AG04449 (cell line): ENCODE results near the gene SRGAP3.

Source experiments
- CTCF ChIA-PET: fragments of 350-600 bp; formaldehyde crosslinking; extraction: SDS; loops from one replicate; lab custom pipeline; 2021; ENCODE audit warnings: antibody characterized with exemption; lab: Yijun Ruan, JAX
- POLR2A ChIA-PET: fragments of 400-600, 350-600 bp; formaldehyde crosslinking; extraction: SDS; loops from one replicate; lab custom pipeline; 2020; ENCODE audit warnings: antibody characterized with exemption, inconsistent platforms; lab: Yijun Ruan, JAX
- DNase-seq: peaks from one replicate; pipeline ENCODE4 v3.0.0-alpha.2; 2010; ENCODE audit warnings: low read depth, low spot score
- H3K4me3 ChIP-seq: 2 replicates; pipeline ENCODE4 v1.5.1; 2011; ENCODE audit warnings: low read depth, mild to moderate bottlenecking, control low read depth, low read length
- TF ChIP-seq, protein P1 (sequence below): IDR thresholded peaks from one replicate; pipeline ENCODE4 v1.5.1; 2011; ENCODE audit warnings: mild to moderate bottlenecking, moderate library complexity, low read length, control low read depth, inconsistent platforms; ENCODE audit not compliant: insufficient read depth; ENCODE audit errors: missing control alignments

The SRGAP3 gene

DNA sequence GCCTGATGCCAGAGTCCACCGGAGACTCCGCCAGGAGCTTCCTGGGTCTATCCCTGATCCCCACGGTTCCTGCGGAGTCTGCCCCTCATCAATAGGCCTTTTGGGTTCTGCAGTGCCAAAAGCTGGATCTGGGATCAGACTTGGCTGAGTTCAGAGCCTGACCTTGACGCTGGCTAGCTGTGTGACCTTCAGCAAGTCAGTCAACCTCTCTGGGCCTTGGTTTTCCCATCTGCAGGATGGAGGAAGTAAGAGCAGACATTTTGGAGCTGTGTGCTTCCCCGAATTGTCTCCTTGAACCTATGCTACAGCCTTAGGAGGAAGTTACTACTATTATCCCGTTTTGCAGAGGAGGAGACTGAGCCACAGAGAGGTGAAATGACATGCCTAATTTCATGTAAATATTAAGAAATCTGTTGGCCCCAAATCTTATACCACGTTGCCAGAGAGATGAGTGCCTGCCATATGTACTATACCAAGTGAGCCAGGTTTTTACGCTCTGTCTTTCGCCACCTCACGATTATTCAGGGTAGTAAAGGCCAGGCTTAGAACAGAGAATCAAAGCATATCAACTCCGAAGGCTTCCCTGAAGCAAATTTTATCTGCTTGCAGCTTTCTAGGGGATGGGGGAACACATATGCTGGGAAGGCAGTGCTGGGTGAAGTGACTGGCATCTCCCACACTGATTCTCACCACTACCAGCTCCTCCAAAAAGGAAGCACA, 112.5 kb downstream of the SRGAP3 start:
- TF ChIP-seq, protein P1, sequence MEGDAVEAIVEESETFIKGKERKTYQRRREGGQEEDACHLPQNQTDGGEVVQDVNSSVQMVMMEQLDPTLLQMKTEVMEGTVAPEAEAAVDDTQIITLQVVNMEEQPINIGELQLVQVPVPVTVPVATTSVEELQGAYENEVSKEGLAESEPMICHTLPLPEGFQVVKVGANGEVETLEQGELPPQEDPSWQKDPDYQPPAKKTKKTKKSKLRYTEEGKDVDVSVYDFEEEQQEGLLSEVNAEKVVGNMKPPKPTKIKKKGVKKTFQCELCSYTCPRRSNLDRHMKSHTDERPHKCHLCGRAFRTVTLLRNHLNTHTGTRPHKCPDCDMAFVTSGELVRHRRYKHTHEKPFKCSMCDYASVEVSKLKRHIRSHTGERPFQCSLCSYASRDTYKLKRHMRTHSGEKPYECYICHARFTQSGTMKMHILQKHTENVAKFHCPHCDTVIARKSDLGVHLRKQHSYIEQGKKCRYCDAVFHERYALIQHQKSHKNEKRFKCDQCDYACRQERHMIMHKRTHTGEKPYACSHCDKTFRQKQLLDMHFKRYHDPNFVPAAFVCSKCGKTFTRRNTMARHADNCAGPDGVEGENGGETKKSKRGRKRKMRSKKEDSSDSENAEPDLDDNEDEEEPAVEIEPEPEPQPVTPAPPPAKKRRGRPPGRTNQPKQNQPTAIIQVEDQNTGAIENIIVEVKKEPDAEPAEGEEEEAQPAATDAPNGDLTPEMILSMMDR, result no peak
- no peak overlapping the region for H3K4me3 ChIP-seq
- POLR2A ChIA-PET, result no interaction called here
- CTCF ChIA-PET, result interaction anchor here (1.0 kb wide), 1 partner anchor 13 kb away, joined by 3 read pairs; no protein-coding TSS in a partner anchor
- DNase-seq, result no peak

DNA sequence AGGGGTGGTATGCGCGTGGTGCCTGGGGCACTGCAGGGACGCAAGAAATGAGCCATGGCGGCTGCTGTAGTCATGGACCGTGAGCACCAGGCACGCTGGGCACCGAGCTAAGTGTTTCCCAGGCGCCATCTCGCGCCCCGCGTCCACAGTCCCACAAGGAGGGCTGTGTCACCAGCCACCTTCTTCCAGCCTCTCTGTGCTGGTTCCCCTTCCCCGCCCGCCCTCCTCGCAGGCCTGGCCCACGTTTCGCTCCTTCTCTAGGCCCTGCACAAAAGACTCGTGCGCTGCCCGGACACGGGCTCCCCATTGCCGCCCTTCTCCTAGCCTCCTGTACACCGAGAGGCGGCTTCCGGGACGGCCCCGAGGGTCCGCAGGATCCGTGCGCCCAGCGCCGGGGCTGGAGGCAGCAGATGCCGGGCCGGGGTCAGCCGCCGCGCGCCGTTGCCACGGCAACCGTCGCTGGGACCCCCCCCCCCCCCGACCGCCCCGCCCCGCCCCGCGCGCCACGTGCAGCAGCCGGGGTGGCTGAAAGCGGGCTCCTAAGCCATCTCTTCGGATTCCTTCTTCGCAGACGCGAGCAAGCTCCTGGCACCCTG, 113.4 kb downstream of the SRGAP3 start:
- CTCF ChIA-PET, result interaction anchor here (1.0 kb wide), 1 partner anchor 12 kb away, joined by 3 read pairs; no protein-coding TSS in a partner anchor
- TF ChIP-seq, protein P1, result no peak
- DNase-seq, result no peak
- POLR2A ChIA-PET, result no interaction called here
- H3K4me3 ChIP-seq, result no peak overlapping the region

DNA sequence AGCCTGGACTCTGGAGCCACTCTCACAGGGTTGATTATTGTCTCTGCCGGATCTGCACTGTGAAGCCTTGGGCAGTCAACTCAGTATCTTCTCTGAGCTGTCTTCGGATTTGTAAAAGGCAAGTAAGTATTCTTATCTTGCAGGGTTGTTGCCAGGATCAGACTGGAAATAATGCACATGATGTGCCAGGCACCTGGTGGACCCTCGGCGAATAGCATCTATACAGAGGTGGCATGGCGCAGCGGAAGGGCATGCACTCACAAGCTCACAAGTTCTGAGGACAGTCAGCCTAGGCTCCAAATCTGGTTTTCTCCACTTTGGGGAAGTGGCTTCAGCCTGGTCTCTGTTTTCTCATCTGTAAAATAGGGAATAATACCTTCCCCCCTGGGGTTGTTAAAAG, 113.9 kb downstream of the SRGAP3 start:
- H3K4me3 ChIP-seq, result no peak overlapping the region
- TF ChIP-seq, protein P1, result no peak
- no peak for DNase-seq
- POLR2A ChIA-PET, result no interaction called here
- CTCF ChIA-PET, result no interaction called here

DNA sequence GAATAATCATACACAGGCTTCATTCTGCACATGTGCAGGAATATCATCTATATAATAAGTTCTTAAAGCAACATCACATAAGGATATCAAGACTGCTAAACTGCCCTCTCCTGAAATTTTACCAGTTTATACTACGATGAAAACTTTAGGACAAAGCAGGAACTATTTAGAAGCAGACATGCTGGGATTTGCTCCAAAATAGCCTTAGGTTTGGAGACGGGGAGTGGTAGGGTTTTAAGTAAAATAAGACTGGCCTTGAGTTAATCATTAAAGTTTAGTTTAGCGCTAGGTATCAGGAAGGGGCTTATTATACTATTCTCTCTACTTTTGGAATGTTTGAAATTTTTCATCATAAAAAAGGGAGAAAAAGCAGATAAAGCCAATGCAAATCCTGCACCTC, 115.8 kb downstream of the SRGAP3 start:
- H3K4me3 ChIP-seq, result no peak overlapping the region
- DNase-seq, result no peak
- ChIA-PET POLR2A (no interaction called here), CTCF (no interaction called here)
- TF ChIP-seq, protein P1, result no peak

DNA sequence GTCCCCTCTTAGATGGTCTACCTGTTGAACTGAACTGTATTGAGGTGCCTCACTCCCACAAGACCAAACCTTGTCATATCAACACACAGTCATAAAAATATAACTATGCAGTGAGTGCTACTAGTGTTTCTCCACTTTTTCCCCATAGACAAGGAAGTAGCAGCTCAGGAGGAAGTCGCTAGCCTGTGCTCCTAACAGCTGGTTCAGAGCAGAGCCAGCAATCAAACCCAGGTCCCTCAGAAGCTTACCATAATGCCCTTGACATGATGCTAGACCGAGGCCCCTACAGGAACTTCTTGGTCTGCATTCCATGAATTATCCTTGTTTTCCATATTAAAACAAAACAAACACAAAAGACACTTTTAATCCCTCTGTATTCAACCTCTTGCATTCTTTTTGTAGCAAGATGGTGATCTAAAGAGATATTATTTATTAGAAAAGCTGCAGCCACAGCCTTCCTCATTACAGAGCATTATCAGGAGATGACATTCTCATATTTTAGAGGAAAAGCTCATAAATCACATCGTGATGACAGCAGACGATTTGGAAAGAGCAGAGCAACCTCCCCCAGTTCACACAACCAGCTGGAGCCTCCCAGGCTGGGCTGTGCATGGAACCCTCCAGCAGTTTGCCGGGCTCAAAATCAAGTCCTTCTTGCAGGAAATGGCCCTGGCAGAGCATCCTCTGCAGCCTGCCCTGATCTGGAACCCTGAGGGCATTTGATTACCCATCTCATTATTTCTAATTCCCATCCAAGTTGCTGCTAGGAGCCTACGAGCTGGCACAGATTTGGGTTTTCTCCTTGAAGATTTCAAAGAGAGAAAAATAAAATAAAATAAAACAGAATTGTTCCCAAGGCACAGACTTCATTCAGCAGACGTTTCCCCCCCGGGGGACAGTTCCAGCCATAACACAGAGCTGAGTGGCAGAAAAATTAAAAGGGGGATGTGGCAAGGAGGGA, 118.8 kb downstream of the SRGAP3 start:
- no peak overlapping the region for H3K4me3 ChIP-seq
- CTCF ChIA-PET, result no interaction called here
- TF ChIP-seq, protein P1, result no peak
- no peak for DNase-seq
- POLR2A ChIA-PET, result no interaction called here
